DOHH2 (cell line): Measurements from ENCODE around the gene SEL1L.

Experiments
- H3F3A ChIP-seq: fragments of 200-600 bp; sonication (generic), shearing (Covaris generic); 2 replicates; pipeline ENCODE4 v1.6.0; 2016; ENCODE audit warnings: antibody characterized with exemption, mild to moderate bottlenecking; ENCODE audit not compliant: control insufficient read depth, insufficient read depth
- H3K27ac ChIP-seq: fragments of 200-600 bp; sonication (generic); 2 replicates; pipeline ENCODE4 v1.5.1; 2014; ENCODE audit warnings: low read depth, mild to moderate bottlenecking, low read length, moderate library complexity
- H3K27me3 ChIP-seq: fragments of 200-600 bp; sonication (generic); 2 replicates; pipeline ENCODE4 v1.6.1; 2014; ENCODE audit warnings: mild to moderate bottlenecking, low read length, mixed read lengths; ENCODE audit not compliant: control insufficient read depth
- H3K36me3 ChIP-seq: fragments of 200-600 bp; sonication (generic); 2 replicates; pipeline ENCODE4 v1.6.1; 2014; ENCODE audit warnings: mild to moderate bottlenecking, low read length, moderate library complexity, mixed read lengths; ENCODE audit not compliant: control insufficient read depth
- H3K4me1 ChIP-seq: fragments of 200-600 bp; sonication (generic); 2 replicates; pipeline ENCODE4 v1.6.1; 2014; ENCODE audit warnings: mild to moderate bottlenecking, low read length, mixed read lengths; ENCODE audit not compliant: control insufficient read depth
- H3K4me2 ChIP-seq: fragments of 200-600 bp; sonication (generic); 2 replicates; pipeline ENCODE4 v1.6.0; 2014; ENCODE audit warnings: mild to moderate bottlenecking, low read length, moderate library complexity
- H3K4me3 ChIP-seq: fragments of 200-600 bp; sonication (generic); 2 replicates; pipeline ENCODE4 v1.5.1; 2014; ENCODE audit warnings: mild to moderate bottlenecking, low read length, mixed read lengths
- H3K79me2 ChIP-seq: fragments of 200-600 bp; sonication (generic); 2 replicates; pipeline ENCODE4 v1.6.1; 2014; ENCODE audit warnings: mild to moderate bottlenecking, low read length, mixed read lengths; ENCODE audit not compliant: control insufficient read depth
- H3K9me2 ChIP-seq: fragments of 200-600 bp; sonication (generic); replicated peaks from 2 replicates; pipeline ENCODE4 v1.6.1; 2014; ENCODE audit warnings: mild to moderate bottlenecking, low read length, mixed read lengths; ENCODE audit not compliant: control insufficient read depth
- H3K9me3 ChIP-seq: fragments of 200-600 bp; sonication (generic); 2 replicates; pipeline ENCODE4 v1.6.1; 2014; ENCODE audit warnings: antibody characterized with exemption, low read length, mixed read lengths; ENCODE audit not compliant: control insufficient read depth, insufficient read depth
- H4K20me1 ChIP-seq: fragments of 200-600 bp; sonication (generic); 2 replicates; pipeline ENCODE4 v1.6.0; 2014; ENCODE audit warnings: low read depth, mild to moderate bottlenecking, antibody characterized with exemption, low read length, moderate library complexity; ENCODE audit not compliant: control insufficient read depth, insufficient read depth
- EZH2phosphoT487 ChIP-seq: fragments of 200-600 bp; sonication (generic); IDR thresholded peaks from 2 replicates; pipeline ENCODE4 v1.6.1; 2017; ENCODE audit warnings: borderline replicate concordance, mild to moderate bottlenecking, antibody characterized with exemption, low read length, moderate library complexity, mixed read lengths
- TF ChIP-seq, protein P1 (sequence below): fragments of 200-600 bp; sonication (generic); IDR thresholded peaks from one replicate; pipeline ENCODE4 v1.5.1; 2014; ENCODE audit warnings: antibody characterized with exemption, mild to moderate bottlenecking, low read depth, low read length; ENCODE audit not compliant: poor library complexity, severe bottlenecking

The SEL1L gene

DNA sequence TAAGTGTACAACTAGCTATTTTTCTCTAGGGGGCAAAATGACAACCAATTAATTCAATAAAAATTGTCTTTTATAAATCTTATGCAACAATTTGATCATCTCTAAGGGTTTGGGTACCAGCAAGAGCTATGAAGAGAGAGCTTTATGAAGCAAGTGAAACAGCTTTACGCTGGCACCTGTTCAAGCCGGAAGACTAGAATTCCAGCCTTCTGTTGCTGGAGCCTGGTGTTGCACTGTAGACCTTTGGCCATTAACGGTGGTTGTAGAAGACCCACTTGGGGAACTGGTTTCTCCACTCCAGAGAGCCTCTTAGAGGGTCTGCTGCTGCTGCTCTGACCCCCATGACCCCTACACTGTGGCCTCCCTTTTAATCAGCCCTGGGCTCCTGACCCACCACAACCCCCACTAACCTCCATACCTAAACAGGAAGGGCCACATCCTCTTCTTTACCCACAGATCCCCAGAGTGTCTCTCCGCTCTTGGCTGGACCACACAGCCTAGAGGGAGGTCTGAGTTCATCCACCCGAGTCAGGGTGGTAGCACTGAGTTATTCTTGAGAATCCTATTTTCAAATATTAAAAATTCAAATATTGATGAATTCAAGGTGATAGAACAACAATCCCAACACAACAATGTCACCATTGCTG lies 79.0 kb downstream of the SEL1L start:
- Histone ChIP-seq H3K4me2 (no peak overlapping the region), H3K4me1 (peaks cover 6% of the 10 kb centered on the region)

DNA sequence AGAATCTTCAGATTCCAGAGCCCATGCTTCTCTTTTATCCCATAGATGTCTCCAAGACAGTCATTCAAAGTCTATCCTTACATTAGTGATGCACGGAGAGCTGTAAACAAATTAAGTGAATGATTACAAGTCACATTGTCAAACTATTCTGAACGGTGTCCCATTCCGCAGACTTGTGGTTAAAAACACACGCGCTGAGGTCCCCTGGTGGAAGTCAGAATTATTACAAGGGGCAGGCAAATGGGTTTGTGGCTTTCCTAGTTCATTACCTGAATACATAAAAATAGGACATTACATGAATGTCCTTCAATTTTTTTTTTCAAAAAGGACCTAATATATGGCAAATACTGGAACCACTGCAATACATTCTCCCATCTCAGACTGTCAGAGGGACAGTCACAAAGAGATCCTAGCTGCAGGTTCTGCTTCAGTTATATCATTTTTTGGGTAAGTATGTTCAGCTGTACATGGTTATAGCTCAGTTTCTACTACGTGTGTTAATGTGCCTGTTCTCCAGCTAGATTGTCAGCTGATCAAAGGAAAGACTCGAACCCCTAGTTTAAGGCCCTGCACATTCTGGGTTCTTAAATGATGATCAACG lies 80.4 kb downstream of the SEL1L start:
- no peaks in the 10 kb centered on the region for H3K9me3 ChIP-seq
- no peaks in the 10 kb centered on the region for H3K4me1 ChIP-seq
- H3K36me3 ChIP-seq = no peaks in the 10 kb centered on the region
- TF ChIP-seq EZH2phosphoT487 = no peak
- TF ChIP-seq, protein P1, sequence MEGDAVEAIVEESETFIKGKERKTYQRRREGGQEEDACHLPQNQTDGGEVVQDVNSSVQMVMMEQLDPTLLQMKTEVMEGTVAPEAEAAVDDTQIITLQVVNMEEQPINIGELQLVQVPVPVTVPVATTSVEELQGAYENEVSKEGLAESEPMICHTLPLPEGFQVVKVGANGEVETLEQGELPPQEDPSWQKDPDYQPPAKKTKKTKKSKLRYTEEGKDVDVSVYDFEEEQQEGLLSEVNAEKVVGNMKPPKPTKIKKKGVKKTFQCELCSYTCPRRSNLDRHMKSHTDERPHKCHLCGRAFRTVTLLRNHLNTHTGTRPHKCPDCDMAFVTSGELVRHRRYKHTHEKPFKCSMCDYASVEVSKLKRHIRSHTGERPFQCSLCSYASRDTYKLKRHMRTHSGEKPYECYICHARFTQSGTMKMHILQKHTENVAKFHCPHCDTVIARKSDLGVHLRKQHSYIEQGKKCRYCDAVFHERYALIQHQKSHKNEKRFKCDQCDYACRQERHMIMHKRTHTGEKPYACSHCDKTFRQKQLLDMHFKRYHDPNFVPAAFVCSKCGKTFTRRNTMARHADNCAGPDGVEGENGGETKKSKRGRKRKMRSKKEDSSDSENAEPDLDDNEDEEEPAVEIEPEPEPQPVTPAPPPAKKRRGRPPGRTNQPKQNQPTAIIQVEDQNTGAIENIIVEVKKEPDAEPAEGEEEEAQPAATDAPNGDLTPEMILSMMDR = peak; percentile 82
- no peaks in the 10 kb centered on the region for H3K9me2 ChIP-seq
- no peaks in the 10 kb centered on the region for H3F3A ChIP-seq
- H4K20me1 ChIP-seq = no peaks in the 10 kb centered on the region
- 0 out of 2 replicates have a peak, but pooled peaks cover 7% of the 10 kb centered on the region for H3K27me3 ChIP-seq
- H3K4me3 ChIP-seq = no peak overlapping the region
- H3K27ac ChIP-seq = no peak overlapping the region
- 0 out of 2 replicates have a peak overlapping the region, but pooled peaks have one; percentile 11 for H3K4me2 ChIP-seq
- H3K79me2 ChIP-seq = no peaks in the 10 kb centered on the region

More for the DNA sequence above, 79.0 kb downstream of the SEL1L start:
- no peaks in the 10 kb centered on the region for H3K36me3 ChIP-seq
- no peak overlapping the region for H3K4me3 ChIP-seq
- 0 out of 2 replicates have a peak, but pooled peaks cover under 1% of the 10 kb centered on the region for H3K27me3 ChIP-seq
- no peaks in the 10 kb centered on the region for H3K9me3 ChIP-seq
- no peaks in the 10 kb centered on the region for H3F3A ChIP-seq
- H4K20me1 ChIP-seq = no peaks in the 10 kb centered on the region
- no peaks in the 10 kb centered on the region for H3K79me2 ChIP-seq
- TF ChIP-seq, protein P1 = no peak
- no peak for TF ChIP-seq EZH2phosphoT487
- no peak overlapping the region for H3K27ac ChIP-seq
- no peaks in the 10 kb centered on the region for H3K9me2 ChIP-seq

DNA sequence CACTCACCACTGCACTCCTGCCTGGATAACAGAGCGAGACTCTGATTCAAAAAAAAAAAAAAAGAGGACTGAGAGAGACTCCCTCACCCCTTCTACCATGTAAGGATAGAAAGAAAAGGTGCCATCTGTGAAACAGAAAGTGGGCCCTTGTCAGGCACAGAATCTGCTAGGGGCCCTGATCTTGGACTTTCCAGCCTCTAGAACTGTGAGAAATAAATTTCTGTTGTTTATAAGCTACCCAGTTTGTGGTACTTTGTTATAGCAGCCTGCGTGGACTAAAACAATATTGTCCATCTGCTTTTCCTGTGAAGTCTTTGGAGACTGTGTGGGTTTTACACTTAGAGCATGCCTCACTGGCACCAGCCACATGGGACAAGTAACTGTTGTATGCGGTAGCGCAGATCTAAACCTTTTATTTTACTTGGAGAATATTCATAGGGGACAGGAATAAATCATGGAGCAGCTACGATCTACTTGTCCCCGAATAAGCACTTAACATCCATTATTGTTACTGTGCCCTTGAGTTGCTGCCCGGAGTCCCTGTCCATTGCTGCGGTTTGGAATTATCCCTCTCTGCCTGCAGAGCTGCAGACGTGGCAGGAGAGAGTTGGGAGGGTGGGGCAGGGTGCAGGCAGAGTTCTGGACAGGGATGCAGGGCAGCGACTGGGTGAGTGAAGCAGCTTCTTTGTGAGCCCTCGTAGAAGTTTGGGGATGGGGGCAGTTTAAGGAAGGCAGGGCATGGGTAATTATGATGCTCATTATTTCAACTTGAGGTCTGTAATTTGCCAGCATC lies 81.1 kb downstream of the SEL1L start:
- H3K4me1 ChIP-seq = no peaks in the 10 kb centered on the region
- no peaks in the 10 kb centered on the region for H3K79me2 ChIP-seq
- no peaks in the 10 kb centered on the region for H3K9me2 ChIP-seq
- TF ChIP-seq, protein P1 = no peak
- no peak overlapping the region for H3K4me3 ChIP-seq
- H4K20me1 ChIP-seq = no peaks in the 10 kb centered on the region
- H3F3A ChIP-seq = no peaks in the 10 kb centered on the region
- H3K27ac ChIP-seq = no peak overlapping the region
- H3K4me2 ChIP-seq = 0 out of 2 replicates have a peak overlapping the region, but pooled peaks have one; percentile 11
- 0 out of 2 replicates have a peak, but pooled peaks cover 8% of the 10 kb centered on the region for H3K27me3 ChIP-seq
- H3K9me3 ChIP-seq = no peaks in the 10 kb centered on the region
- no peaks in the 10 kb centered on the region for H3K36me3 ChIP-seq
